Naive thymus-derived CD4-positive, alpha-beta T cell (primary cell): ENCODE data around the gene LDB2. TPM values are rescaled to one million over a fixed set of nuclear protein-coding genes. Genes with fewer than 3 reads are reported as not detected.

ENCODE experiments used
- ATAC-seq: fragments of 150-1000 bp; cut with Tn5 transposase; 2 replicates; pipeline ENCODE4 v1.10.0; 2021; ENCODE audit warnings: mild to moderate bottlenecking, moderate library complexity
- CTCF ChIA-PET: fragments of 350-600 bp; sonication (Branson Sonifier 250); formaldehyde crosslinking; loops from one replicate; lab custom pipeline; 2021; ENCODE audit warnings: antibody characterized with exemption; lab: Charles Lee
- POLR2A ChIA-PET: fragments of 350-600 bp; sonication (Branson Sonifier 250); formaldehyde crosslinking; loops from one replicate; lab custom pipeline; 2021; ENCODE audit warnings: antibody characterized with exemption, inconsistent platforms; lab: Charles Lee
- DNase-seq, 9 donors: peaks; one replicate each; pipeline versions ENCODE4 v3.0.0 to v3.0.0-alpha.2; 2020 to 2022; ENCODE audit warnings: mixed read lengths in 1 of 9
- H3K27ac ChIP-seq: one replicate; pipeline ENCODE4 v1.7.0; 2013; ENCODE audit warnings: mild to moderate bottlenecking, low read depth, low read length, moderate library complexity
- H3K27me3 ChIP-seq, 2 donors: one replicate each; pipeline ENCODE4 v1.7.0; 2013; ENCODE audit warnings: low read length in 2 of 2, mild to moderate bottlenecking in 2 of 2, moderate library complexity in 2 of 2; ENCODE audit not compliant: control insufficient read depth in 2 of 2, insufficient read depth in 2 of 2
- H3K36me3 ChIP-seq, 3 experiments: 1 replicate in 2 of 3; 2 replicates in 1 of 3; pipeline ENCODE4 v1.7.0; 2013; ENCODE audit warnings: low read length in 3 of 3, mild to moderate bottlenecking in 3 of 3, moderate library complexity in 1 of 3; ENCODE audit not compliant: insufficient read depth in 3 of 3, control insufficient read depth in 2 of 3
- H3K4me1 ChIP-seq, 2 donors: one replicate each; pipeline ENCODE4 v1.7.0; 2013; ENCODE audit warnings: low read length in 2 of 2, mild to moderate bottlenecking in 2 of 2, moderate library complexity in 1 of 2; ENCODE audit not compliant: control insufficient read depth in 2 of 2, insufficient read depth in 2 of 2
- H3K4me3 ChIP-seq: 2 replicates; pipeline ENCODE4 v1.7.0; 2013; ENCODE audit warnings: mild to moderate bottlenecking, low read length
- H3K9me3 ChIP-seq, 3 experiments: 1 replicate in 2 of 3; 2 replicates in 1 of 3; pipeline ENCODE4 v1.7.0; 2013; ENCODE audit warnings: low read length in 3 of 3; ENCODE audit not compliant: control insufficient read depth in 2 of 3
- H3K27ac Mint-ChIP-seq, 9 donors: one replicate each; pipeline ENCODE4 v1.8.0; 2020 to 2022; ENCODE audit warnings: mixed read lengths in 9 of 9, mild to moderate bottlenecking in 8 of 9, moderate library complexity in 5 of 9, inconsistent platforms in 2 of 9
- H3K27me3 Mint-ChIP-seq, 5 donors: one replicate each; pipeline ENCODE4 v1.8.0; 2021 to 2022; ENCODE audit warnings: mixed read lengths in 5 of 5, mild to moderate bottlenecking in 1 of 5
- H3K36me3 Mint-ChIP-seq, 5 donors: one replicate each; pipeline ENCODE4 v1.8.0; 2020 to 2022; ENCODE audit warnings: mixed read lengths in 5 of 5, mild to moderate bottlenecking in 3 of 5, inconsistent platforms in 1 of 5
- H3K4me1 Mint-ChIP-seq, 7 donors: one replicate each; pipeline ENCODE4 v1.8.0; 2020 to 2022; ENCODE audit warnings: mixed read lengths in 7 of 7, mild to moderate bottlenecking in 3 of 7, inconsistent platforms in 1 of 7
- H3K4me3 Mint-ChIP-seq, 10 donors: one replicate each; pipeline ENCODE4 v1.8.0; 2020 to 2022; ENCODE audit warnings: mild to moderate bottlenecking in 10 of 10, mixed read lengths in 10 of 10, moderate library complexity in 6 of 10, inconsistent platforms in 2 of 10
- H3K9me3 Mint-ChIP-seq, 11 donors: one replicate each; pipeline ENCODE4 v1.8.0; 2020 to 2022; ENCODE audit warnings: mixed read lengths in 11 of 11, mild to moderate bottlenecking in 4 of 11, inconsistent platforms in 1 of 11, moderate library complexity in 1 of 11
- intact Hi-C, 2 donors: fragments of 100-400 bp; cut with micrococcal nuclease; formaldehyde crosslinking; loops; one replicate each; pipeline ENCODE4 v1.15.1; 2023
- polyA plus RNA-seq, 2 donors: library from polyadenylated mRNA; unstranded; fragments of 300-500 nt; fragmentation: Illumina TruSeq; gene quantifications; one replicate each; pipeline ENCODE4 v1.2.3, GENCODE V29; 2021
- total RNA-seq, 6 experiments: library from RNA in 5 of 6; stranded (reverse) in 5 of 6; gene quantifications; 1 replicate in 5 of 6; 2 replicates in 1 of 6; pipeline ENCODE4 v1.2.3 and lab custom pipeline; 2021 to 2026

Gene LDB2
- total and polyA plus RNA-seq, 7 experiments from 2014 or later, result 0.29 to 1.5 TPM; not detected in 5

- H3K4me1 Mint-ChIP-seq, result no peaks in the 10 kb centered on the region
- no peak overlapping the region for H3K4me3 Mint-ChIP-seq
- peaks cover 0 to 4% (median 0%) of the 10 kb centered on the region in 11 donors for H3K9me3 Mint-ChIP-seq
- DNase-seq, result no peak
- ChIA-PET POLR2A (no interaction called here), CTCF (no interaction called here)
- no peak for ATAC-seq
- H3K27me3 Mint-ChIP-seq, result peaks cover 0 to 11% (median 0%) of the 10 kb centered on the region in 5 donors
- H3K27me3 ChIP-seq, result no peaks in the 10 kb centered on the region
- no peak overlapping the region for H3K4me3 ChIP-seq
- no peaks in the 10 kb centered on the region for H3K4me1 ChIP-seq
- intact Hi-C loops, result no loop called here
- no peak overlapping the region for H3K27ac ChIP-seq
- no peaks in the 10 kb centered on the region for H3K36me3 ChIP-seq
- H3K36me3 Mint-ChIP-seq, result peaks cover 0 to 4% (median 0%) of the 10 kb centered on the region in 5 donors
- H3K27ac Mint-ChIP-seq, result no peak overlapping the region
- H3K9me3 ChIP-seq, result no peaks in the 10 kb centered on the region
These were observed 203.6 kb downstream of the LDB2 start for GRCh38 chr4:16694884-16695276.

GRCh38 chr4:16694173-16694883 lies 204.1 kb downstream of the LDB2 start:
- Histone ChIP-seq H3K4me3 (no peak overlapping the region), H3K4me1 (no peaks in the 10 kb centered on the region), H3K27me3 (no peaks in the 10 kb centered on the region), H3K9me3 (no peaks in the 10 kb centered on the region), H3K36me3 (no peaks in the 10 kb centered on the region), H3K27ac (no peak overlapping the region)
- H3K36me3 Mint-ChIP-seq, result peaks cover 0 to 4% (median 0%) of the 10 kb centered on the region in 5 donors
- ATAC-seq (no peak), DNase-seq (no peak)
- POLR2A ChIA-PET, result no interaction called here
- intact Hi-C loops, result no loop called here
- no peaks in the 10 kb centered on the region for H3K4me1 Mint-ChIP-seq
- no peak overlapping the region for H3K4me3 Mint-ChIP-seq
- CTCF ChIA-PET, result no interaction called here
- peaks cover 0 to 4% (median 0%) of the 10 kb centered on the region in 11 donors for H3K9me3 Mint-ChIP-seq
- H3K27me3 Mint-ChIP-seq, result peaks cover 0 to 11% (median 0%) of the 10 kb centered on the region in 5 donors
- H3K27ac Mint-ChIP-seq, result no peak overlapping the region

DNA sequence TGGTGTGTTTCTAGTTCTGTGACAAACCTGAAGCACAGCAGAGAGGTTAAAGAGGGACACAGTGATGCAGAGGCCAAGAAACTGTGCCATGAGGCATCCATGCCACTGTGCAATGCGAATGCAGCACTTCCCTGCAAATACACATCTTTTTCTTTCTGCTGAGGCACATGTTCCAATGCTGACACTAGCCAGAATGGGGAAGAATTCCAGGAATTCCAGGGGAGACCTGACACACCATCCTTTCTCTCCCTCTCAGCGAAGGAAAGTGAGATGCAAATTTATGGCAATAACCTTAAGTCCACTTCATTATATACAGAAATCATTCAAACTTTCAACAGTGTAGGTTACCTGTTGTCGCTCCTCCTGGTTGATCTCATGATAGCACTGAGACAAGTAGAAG lies 204.8 kb downstream of the LDB2 start:
- Mint-ChIP-seq H3K27ac (no peak overlapping the region), H3K9me3 (peaks cover 0 to 4% (median 0%) of the 10 kb centered on the region in 11 donors), H3K36me3 (peaks cover 0 to 4% (median 0%) of the 10 kb centered on the region in 5 donors), H3K27me3 (peaks cover 0 to 8% (median 0%) of the 10 kb centered on the region in 5 donors), H3K4me3 (no peak overlapping the region), H3K4me1 (no peaks in the 10 kb centered on the region)
- Histone ChIP-seq H3K9me3 (no peaks in the 10 kb centered on the region), H3K4me1 (no peaks in the 10 kb centered on the region), H3K36me3 (no peaks in the 10 kb centered on the region), H3K4me3 (no peak overlapping the region), H3K27me3 (no peaks in the 10 kb centered on the region), H3K27ac (no peak overlapping the region)
- no peak for ATAC-seq
- intact Hi-C loops, result no loop called here
- no peak for DNase-seq
- ChIA-PET POLR2A (no interaction called here), CTCF (no interaction called here)

- Mint-ChIP-seq H3K9me3 (peaks cover 0 to 4% (median 0%) of the 10 kb centered on the region in 11 donors), H3K4me3 (no peak overlapping the region), H3K27ac (no peak overlapping the region), H3K36me3 (peaks cover 0 to 4% (median 0%) of the 10 kb centered on the region in 5 donors), H3K27me3 (peaks cover 0 to 7% (median 0%) of the 10 kb centered on the region in 5 donors), H3K4me1 (no peaks in the 10 kb centered on the region)
- Histone ChIP-seq H3K4me3 (no peak overlapping the region), H3K4me1 (no peaks in the 10 kb centered on the region), H3K36me3 (no peaks in the 10 kb centered on the region), H3K27ac (no peak overlapping the region), H3K9me3 (no peaks in the 10 kb centered on the region), H3K27me3 (no peaks in the 10 kb centered on the region)
- intact Hi-C loops, result no loop called here
- ATAC-seq (no peak), DNase-seq (no peak)
- POLR2A ChIA-PET, result no interaction called here
- CTCF ChIA-PET, result interaction anchor here (0.7 kb wide), 1 partner anchor 28 kb away, joined by 3 read pairs; no protein-coding TSS in a partner anchor
These were observed 205.4 kb downstream of the LDB2 start for GRCh38 chr4:16692961-16693506.

- H3K4me1 Mint-ChIP-seq, result no peaks in the 10 kb centered on the region
- ATAC-seq (no peak), DNase-seq (no peak)
- CTCF ChIA-PET, result interaction anchor here (0.7 kb wide), 1 partner anchor 28 kb away, joined by 3 read pairs; no protein-coding TSS in a partner anchor
- H3K36me3 Mint-ChIP-seq, result peaks cover 0 to 2% (median 0%) of the 10 kb centered on the region in 5 donors
- peaks cover 0 to 7% (median 0%) of the 10 kb centered on the region in 5 donors for H3K27me3 Mint-ChIP-seq
- Histone ChIP-seq H3K27me3 (no peaks in the 10 kb centered on the region), H3K9me3 (no peaks in the 10 kb centered on the region), H3K4me1 (no peaks in the 10 kb centered on the region), H3K4me3 (no peak overlapping the region), H3K36me3 (no peaks in the 10 kb centered on the region), H3K27ac (no peak overlapping the region)
- H3K27ac Mint-ChIP-seq, result no peak overlapping the region
- POLR2A ChIA-PET, result no interaction called here
- peaks cover 0 to 3% (median 0%) of the 10 kb centered on the region in 11 donors for H3K9me3 Mint-ChIP-seq
- H3K4me3 Mint-ChIP-seq, result no peak overlapping the region
- intact Hi-C loops, result no loop called here
These were observed 205.9 kb downstream of the LDB2 start for GRCh38 chr4:16692524-16692923.

DNA sequence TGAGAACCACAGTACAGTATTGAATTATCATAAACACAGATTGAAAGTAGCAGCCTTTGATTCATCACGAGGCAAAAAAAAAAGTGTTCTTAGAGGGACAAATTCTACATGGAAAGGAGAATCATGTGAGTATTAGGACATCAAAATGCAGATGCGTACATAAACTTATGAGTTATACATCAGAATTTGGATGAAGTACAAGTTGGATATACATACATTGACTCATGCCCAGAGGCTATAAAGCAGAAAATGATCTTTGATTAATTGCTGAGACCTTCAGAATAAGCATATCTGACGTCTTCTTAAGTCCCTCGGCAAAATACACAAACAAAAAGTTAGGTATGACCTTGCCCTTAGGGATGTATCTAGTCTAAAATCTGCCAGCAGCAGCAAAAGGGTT lies 206.4 kb downstream of the LDB2 start:
- Mint-ChIP-seq H3K36me3 (no peaks in the 10 kb centered on the region), H3K9me3 (peaks cover 0 to 3% (median 0%) of the 10 kb centered on the region in 11 donors), H3K27ac (no peak overlapping the region), H3K27me3 (peaks cover 0 to 7% (median 0%) of the 10 kb centered on the region in 5 donors), H3K4me3 (no peak overlapping the region), H3K4me1 (no peaks in the 10 kb centered on the region)
- intact Hi-C loops, result no loop called here
- ChIA-PET POLR2A (no interaction called here), CTCF (no interaction called here)
- Histone ChIP-seq H3K27ac (no peak overlapping the region), H3K36me3 (no peaks in the 10 kb centered on the region), H3K4me3 (no peak overlapping the region), H3K9me3 (no peaks in the 10 kb centered on the region), H3K4me1 (no peaks in the 10 kb centered on the region), H3K27me3 (no peaks in the 10 kb centered on the region)
- ATAC-seq, result no peak
- no peak for DNase-seq
